Ovary (tissue), 9 donors: ENCODE results near the gene RIPK1. TPM values are rescaled to one million over a fixed set of nuclear protein-coding genes. Genes with fewer than 3 reads are reported as not detected.
"Not testable (repeated sequence)": the region's sequence is repeated elsewhere in the genome, so short reads cannot be mapped to it uniquely, and the experiment has no call there.

ENCODE experiments used
- DNase-seq, 5 donors: peaks; one replicate each; pipeline ENCODE4 v3.0.0-alpha.2; 2019 to 2020
- H3K27ac ChIP-seq, 2 donors: fragments of 200-600 bp; one replicate each; pipeline versions ENCODE4 v1.5.1 to v1.8.0; 2019 to 2022
- H3K27me3 ChIP-seq: fragments of 200-600 bp; one replicate; pipeline ENCODE4 v1.8.0; 2022
- H3K36me3 ChIP-seq: fragments of 200-600 bp; sonication (generic); one replicate; pipeline ENCODE4 v1.5.1; 2019
- H3K4me1 ChIP-seq: one replicate; pipeline ENCODE4 v1.8.1; 2013; ENCODE audit warnings: mild to moderate bottlenecking, moderate library complexity; ENCODE audit not compliant: insufficient read depth
- H3K4me3 ChIP-seq: fragments of 200-600 bp; sonication (generic); one replicate; pipeline ENCODE4 v1.5.1; 2017
- H3K9me3 ChIP-seq, 2 donors: fragments of 200-600 bp in 1 of 2; sonication (generic) in 1 of 2; one replicate each; pipeline versions ENCODE4 v1.5.1 to v1.8.1; 2013 to 2019; ENCODE audit warnings: mild to moderate bottlenecking in 1 of 2, moderate library complexity in 1 of 2
- CTCF ChIP-seq, 3 donors: fragments of 450-650 bp in 2 of 3; fragments of 200-600 bp in 1 of 3; IDR thresholded peaks; one replicate each; pipeline versions ENCODE4 v1.5.1 to v1.8.0; 2016 to 2022; ENCODE audit warnings: antibody characterized with exemption in 3 of 3, mild to moderate bottlenecking in 1 of 3
- EP300 ChIP-seq: sonication (generic); formaldehyde crosslinking; IDR thresholded peaks from one replicate; pipeline ENCODE4 v1.6.1; 2017; ENCODE audit warnings: antibody characterized with exemption
- POLR2A ChIP-seq: fragments of 450-650 bp; IDR thresholded peaks from one replicate; pipeline ENCODE4 v1.6.1; 2017; ENCODE audit warnings: antibody characterized with exemption, mild to moderate bottlenecking, moderate library complexity
- WGBS, 3 donors: extraction: QIAGEN DNeasy Blood & Tissue Kit in 1 of 3; methylation state at CpG; one replicate each; pipeline versions ENCODE4 v1.1.5 to v1.1.7; 2013 to 2017; 5-methylcytosine and 5-hydroxymethylcytosine counted together
- intact Hi-C, 4 donors: fragments of 100-400 bp; cut with DNase I; formaldehyde crosslinking; loops; one replicate each; pipeline versions ENCODE4 v1.11.0 to v1.15.1; 2022 to 2023
- polyA plus RNA-seq, 2 donors: library from polyadenylated mRNA; stranded (reverse); fragments of 200-250 nt in 1 of 2; fragments of 350-450 nt in 1 of 2; fragmentation: Illumina TruSeq in 1 of 2; extraction: RNeasy Lipid Tissue Mini Kit (QIAGEN cat#74804) in 1 of 2; gene quantifications; one replicate each; pipeline ENCODE4 v1.2.3, GENCODE V29; 2013 to 2014
- total RNA-seq, 7 donors: library from RNA; depleted of rRNA in 2 of 7; stranded (reverse); fragments of >200 nt in 2 of 7; fragmentation: NEBNext Ultra II Directional in 3 of 7; extraction: Animal tissue kit (Norgen Biotek cat#: 25700) in 3 of 7; gene quantifications; one replicate each; pipeline versions ENCODE4 v1.1.0 to v1.2.4, GENCODE V29; 2016 to 2023
- donor health status: DM: no; HTN: no; CAD: no; lungs with moderate emphysema.
- donor health status: DM: no; HTN: no; CAD: no.
- donor health status: Bipolar disorder and iron deficiency.
- donor health status: DM: yes; HTN: yes; CAD: no.
- donor health status: DM: no; HTN: no; CAD: no.
- donor health status: DM: yes; HTN: yes; CAD: no.

Gene RIPK1
- total and polyA plus RNA-seq, 9 donors: 10.4 to 29.1 (median 15.1) TPM

- 94 to 95% (median 95%) methylated on average over 12 of the region's 12 CpGs for WGBS, 3 donors
- H3K27me3 ChIP-seq: no peaks in the 10 kb centered on the region
- no peak for DNase-seq
- no peaks in the 10 kb centered on the region for H3K9me3 ChIP-seq
- no peaks in the 10 kb centered on the region for H3K36me3 ChIP-seq
- TF ChIP-seq POLR2A (no peak), CTCF (IDR thresholded peaks at IDR 0.05) (no peak), EP300 (no peak)
- H3K4me1 ChIP-seq: no peaks in the 10 kb centered on the region
- intact Hi-C loops: no loop called here
- H3K4me3 ChIP-seq: no peak overlapping the region
- no peak overlapping the region for H3K27ac ChIP-seq
These were observed 68.9 kb downstream of the RIPK1 start for GRCh38 chr6:3137057-3137777.

- H3K36me3 ChIP-seq, H3K9me3 ChIP-seq, H3K27me3 ChIP-seq, intact Hi-C loops, H3K4me1 ChIP-seq, DNase-seq, H3K27ac ChIP-seq, H3K4me3 ChIP-seq: not testable (repeated sequence)
- WGBS, 3 donors: 85 to 92% (median 91%) methylated on average over 6 of the region's 6 CpGs
These were observed 69.6 kb downstream of the RIPK1 start for GRCh38 chr6:3137873-3138272.

- no peaks in the 10 kb centered on the region for H3K9me3 ChIP-seq
- no peaks in the 10 kb centered on the region for H3K36me3 ChIP-seq
- no peak overlapping the region for H3K27ac ChIP-seq
- no peaks in the 10 kb centered on the region for H3K27me3 ChIP-seq
- H3K4me1 ChIP-seq: no peaks in the 10 kb centered on the region
- WGBS, 3 donors: 51 to 71% (median 60%) methylated on average over 1 of the region's 1 CpG
- TF ChIP-seq EP300: no peak
- no peak for TF ChIP-seq CTCF (IDR thresholded peaks at IDR 0.05)
- no peak for TF ChIP-seq POLR2A
- intact Hi-C loops: no loop called here
- DNase-seq: no peak
- no peak overlapping the region for H3K4me3 ChIP-seq
These were observed 70.0 kb downstream of the RIPK1 start for GRCh38 chr6:3138341-3138740.

- DNase-seq: no peak
- Histone ChIP-seq H3K36me3 (no peaks in the 10 kb centered on the region), H3K9me3 (no peaks in the 10 kb centered on the region), H3K27me3 (no peaks in the 10 kb centered on the region), H3K4me1 (no peaks in the 10 kb centered on the region), H3K4me3 (no peak overlapping the region), H3K27ac (no peak overlapping the region)
- intact Hi-C loops: no loop called here
- TF ChIP-seq EP300 (no peak), CTCF (IDR thresholded peaks at IDR 0.05) (no peak), POLR2A (no peak)
- 27 to 50% (median 32%) methylated on average over 14 of the region's 14 CpGs for WGBS, 3 donors
These were observed 71.0 kb downstream of the RIPK1 start for GRCh38 chr6:3139090-3139903.

GRCh38 chr6:3140201-3140600 lies 71.9 kb downstream of the RIPK1 start:
- H3K9me3 ChIP-seq: no peaks in the 10 kb centered on the region
- H3K4me1 ChIP-seq: no peaks in the 10 kb centered on the region
- intact Hi-C loops: no loop called here
- DNase-seq: no peak
- no peaks in the 10 kb centered on the region for H3K36me3 ChIP-seq
- no peak for TF ChIP-seq POLR2A
- TF ChIP-seq CTCF (IDR thresholded peaks at IDR 0.05): no peak
- TF ChIP-seq EP300: no peak
- H3K27me3 ChIP-seq: no peaks in the 10 kb centered on the region
- no peak overlapping the region for H3K4me3 ChIP-seq
- no peak overlapping the region for H3K27ac ChIP-seq
- 90 to 93% (median 92%) methylated on average over 20 of the region's 20 CpGs for WGBS, 3 donors
